Measurements from ENCODE around the gene OR4N5.
"Not testable (repeated sequence)": the region's sequence is repeated elsewhere in the genome, so short reads cannot be mapped to it uniquely, and the experiment has no call there.

Gene OR4N5, protein sequence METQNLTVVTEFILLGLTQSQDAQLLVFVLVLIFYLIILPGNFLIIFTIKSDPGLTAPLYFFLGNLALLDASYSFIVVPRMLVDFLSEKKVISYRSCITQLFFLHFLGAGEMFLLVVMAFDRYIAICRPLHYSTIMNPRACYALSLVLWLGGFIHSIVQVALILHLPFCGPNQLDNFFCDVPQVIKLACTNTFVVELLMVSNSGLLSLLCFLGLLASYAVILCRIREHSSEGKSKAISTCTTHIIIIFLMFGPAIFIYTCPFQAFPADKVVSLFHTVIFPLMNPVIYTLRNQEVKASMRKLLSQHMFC

DNA sequence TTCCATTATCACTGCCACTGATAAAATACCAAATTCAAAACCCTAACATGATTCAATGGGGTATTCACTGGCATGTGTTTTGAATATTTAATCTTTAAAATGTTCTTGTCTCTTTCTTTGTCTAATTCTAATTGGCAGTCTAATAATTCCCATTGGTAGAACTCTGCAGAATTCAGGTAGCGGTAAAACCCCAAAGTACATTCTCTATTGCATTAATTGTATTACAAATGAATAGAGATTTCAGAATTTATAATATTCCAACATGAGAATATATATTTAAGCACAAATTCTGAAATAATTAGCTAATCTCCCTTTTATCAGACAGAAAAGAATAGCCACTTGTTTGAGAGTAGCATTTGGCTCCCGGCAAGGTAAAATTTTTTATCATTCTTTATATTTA, at the start of gene OR4N5:
Gene OR4N5, plus strand, starts transcription at position 301 of the 400 bp plus-strand sequence. CDS start 4,916 bp downstream, outside the sequence.
- no peak for DNase-seq (ENCODE audit: low read depth in 3 of 3, low spot score in 1 of 3)

- DNase-seq (ENCODE audit: low read depth in 3 of 3, low spot score in 1 of 3) = no peak
These were observed 46.6 kb upstream of the OR4N5 start for GRCh38 chr14:20092050-20092449.

GRCh38 chr14:20093442-20093841, 45.2 kb upstream of the OR4N5 start:
- DNase-seq (ENCODE audit: low read depth in 3 of 3, low spot score in 1 of 3) = no peak

- DNase-seq (ENCODE audit: low read depth in 3 of 3, low spot score in 1 of 3) = not testable (repeated sequence)
These were observed 39.5 kb upstream of the OR4N5 start for GRCh38 chr14:20098926-20099770.

GRCh38 chr14:20110438-20110837, 28.2 kb upstream of the OR4N5 start, which contains the start of gene OR4K17:
OR4K17 (plus strand) TSS chr14:20110739; CDS start chr14:20117500, 6,761 bp downstream.
- no peak for DNase-seq (ENCODE audit: low read depth in 3 of 3, low spot score in 1 of 3)

DNA sequence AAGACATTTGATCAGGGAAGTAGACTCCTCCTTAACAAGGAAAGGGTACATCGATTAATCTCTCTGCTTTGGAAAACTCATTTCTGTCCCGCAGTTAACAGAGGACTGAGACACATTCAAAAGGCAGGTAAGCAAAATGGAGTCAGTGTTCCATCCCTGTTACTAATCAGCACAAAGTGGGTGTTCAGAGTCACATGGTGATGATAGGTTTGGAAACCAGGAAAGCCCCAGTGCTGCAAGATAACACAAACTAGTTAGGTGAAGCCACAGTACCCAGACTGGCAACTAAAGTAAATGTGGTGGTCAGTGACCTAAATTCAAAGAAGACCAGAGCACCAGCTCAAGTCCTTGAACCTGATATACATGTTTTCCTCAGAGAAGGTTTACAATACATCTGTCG, 26.3 kb upstream of the OR4N5 start:
- no peak for DNase-seq (ENCODE audit: low read depth in 3 of 3, low spot score in 1 of 3)

DNA sequence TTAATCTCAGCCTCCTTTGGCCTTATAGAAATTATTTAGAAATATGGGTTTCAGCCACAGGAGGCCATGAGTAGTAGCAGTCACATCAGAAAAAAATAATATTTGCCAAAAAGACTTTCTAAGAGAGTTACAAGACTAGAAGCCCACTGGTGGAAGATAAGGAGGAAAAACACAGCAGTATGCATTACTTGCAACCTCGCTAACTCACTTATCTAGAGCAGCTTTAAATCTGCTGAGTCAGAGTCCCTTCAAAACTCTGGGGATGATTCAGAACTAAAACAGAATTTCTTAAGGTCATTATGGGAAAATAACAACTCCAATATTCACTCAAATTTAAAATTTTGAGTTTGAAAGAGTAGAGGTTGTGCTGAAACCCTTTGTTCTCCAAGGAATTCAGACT, 21.9 kb upstream of the OR4N5 start:
- DNase-seq (ENCODE audit: low read depth in 3 of 3, low spot score in 1 of 3) = no peak

GRCh38 chr14:20118795-20119194, 19.8 kb upstream of the OR4N5 start:
- no peak for DNase-seq (ENCODE audit: low read depth in 3 of 3, low spot score in 1 of 3)

GRCh38 chr14:20143911-20144310, 5.3 kb downstream of the OR4N5 start:
- DNase-seq (ENCODE audit: low read depth in 3 of 3, low spot score in 1 of 3) = no peak

DNA sequence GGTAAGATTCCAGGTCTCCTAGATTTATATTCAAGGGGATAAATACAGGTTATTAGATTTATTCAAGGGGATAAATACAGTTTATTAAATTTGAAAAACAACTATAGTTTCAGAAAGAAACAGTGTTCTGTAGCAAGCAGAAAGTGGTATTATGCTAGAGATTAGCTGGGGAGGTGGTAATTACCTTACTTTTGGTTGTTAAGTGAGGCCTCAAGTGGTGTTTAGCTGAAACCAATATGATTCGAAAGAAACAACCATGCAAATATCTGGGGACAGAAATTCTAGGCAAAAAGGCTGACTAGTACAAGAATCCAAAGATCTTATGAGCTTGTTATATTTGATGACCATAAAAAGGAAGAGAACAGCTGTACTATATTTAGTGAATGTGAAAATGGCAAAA, 6.2 kb downstream of the OR4N5 start:
- DNase-seq (ENCODE audit: low read depth in 3 of 3, low spot score in 1 of 3) = no peak

DNA sequence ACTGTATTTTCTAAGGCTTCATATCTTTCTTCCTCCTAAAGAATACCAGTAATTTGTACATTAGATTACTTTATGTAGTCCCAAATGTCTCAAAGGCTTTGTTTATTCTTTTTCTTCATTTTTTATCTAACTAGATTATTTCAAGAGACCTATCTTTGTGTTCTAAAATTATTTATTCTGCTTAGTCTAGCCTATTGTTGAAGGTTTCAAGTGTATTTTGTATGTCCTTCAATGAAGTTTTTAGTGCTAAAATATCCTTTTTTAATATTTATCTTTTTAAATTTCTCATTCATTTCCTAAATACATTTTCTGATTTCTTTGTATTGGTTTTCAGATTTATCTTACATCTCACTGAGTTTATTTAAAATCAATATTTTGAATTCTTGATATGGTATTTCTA, 25.8 kb downstream of the OR4N5 start:
- no peak for DNase-seq (ENCODE audit: low read depth in 3 of 3, low spot score in 1 of 3)

- no peak for DNase-seq (ENCODE audit: low read depth in 3 of 3, low spot score in 1 of 3)
These were observed 28.5 kb downstream of the OR4N5 start for GRCh38 chr14:20167091-20167490.

DNA sequence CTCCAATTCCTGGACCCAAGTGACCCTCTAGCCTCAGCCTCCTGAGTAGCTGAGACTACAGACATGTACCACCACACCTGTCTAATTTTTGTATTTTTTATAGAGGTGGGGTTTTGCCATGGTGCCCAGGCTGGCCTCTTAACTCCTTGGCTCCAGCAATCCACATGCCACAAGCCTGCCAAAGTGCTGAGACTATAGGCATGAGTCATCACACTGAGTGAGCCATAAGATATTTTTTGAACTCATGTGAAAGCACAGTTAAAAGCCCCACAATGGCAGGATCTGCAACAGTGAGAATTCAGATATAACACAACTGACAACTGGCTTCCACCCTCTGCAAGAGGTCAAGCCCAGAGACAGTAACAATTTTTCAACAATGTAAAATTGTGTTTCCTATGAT, 31.2 kb downstream of the OR4N5 start:
- not testable (repeated sequence) for DNase-seq (ENCODE audit: low read depth in 3 of 3, low spot score in 1 of 3)

DNA sequence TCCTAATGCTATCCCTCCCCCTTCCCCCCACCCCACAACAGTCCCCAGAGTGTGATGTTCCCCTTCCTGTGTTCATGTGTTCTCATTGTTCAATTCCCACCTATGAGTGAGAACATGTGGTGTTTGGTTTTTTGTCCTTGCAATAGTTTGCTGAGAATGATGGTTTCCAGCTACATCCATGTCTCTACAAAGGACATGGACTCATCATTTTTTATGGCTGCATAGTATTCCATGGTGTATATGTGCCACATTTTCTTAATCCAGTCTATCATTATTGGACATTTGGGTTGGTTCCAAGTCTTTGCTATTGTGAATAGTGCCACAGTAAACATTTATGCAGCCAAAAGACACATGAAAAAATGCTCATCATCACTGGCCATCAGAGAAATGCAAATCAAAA, 35.6 kb downstream of the OR4N5 start:
- not testable (repeated sequence) for DNase-seq (ENCODE audit: low read depth in 3 of 3, low spot score in 1 of 3)

- DNase-seq (ENCODE audit: low read depth in 3 of 3, low spot score in 1 of 3) = no peak
These were observed 37.7 kb downstream of the OR4N5 start for GRCh38 chr14:20176330-20176729.

- no peak for DNase-seq (ENCODE audit: low read depth in 3 of 3, low spot score in 1 of 3)
These were observed 38.9 kb downstream of the OR4N5 start for GRCh38 chr14:20177433-20177974.

- DNase-seq (ENCODE audit: low read depth in 3 of 3, low spot score in 1 of 3) = no peak
These were observed 40.6 kb downstream of the OR4N5 start for GRCh38 chr14:20179218-20179617.

- no peak for DNase-seq (ENCODE audit: low read depth in 3 of 3, low spot score in 1 of 3)
These were observed 41.3 kb downstream of the OR4N5 start for GRCh38 chr14:20179880-20180279.

DNA sequence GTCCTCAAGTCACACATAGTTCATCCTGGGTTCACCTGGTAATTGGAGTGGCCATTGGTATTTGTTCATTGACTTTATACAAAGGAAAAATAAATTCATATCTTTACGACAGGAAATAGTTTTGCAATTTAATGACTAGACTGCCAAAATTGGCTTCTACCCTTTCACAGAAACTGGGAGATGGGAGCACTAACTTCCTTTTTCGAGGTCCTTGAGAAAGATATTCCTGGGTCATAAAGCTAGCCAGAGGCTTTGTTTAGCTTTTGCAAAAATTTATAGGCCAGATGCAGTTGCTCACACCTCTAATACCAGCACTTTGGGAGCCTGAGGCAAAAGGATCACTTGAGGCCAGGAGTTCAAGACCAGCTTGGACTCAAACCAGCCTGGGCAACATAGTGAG, 41.9 kb downstream of the OR4N5 start:
- DNase-seq (ENCODE audit: low read depth in 3 of 3, low spot score in 1 of 3) = no peak

DNA sequence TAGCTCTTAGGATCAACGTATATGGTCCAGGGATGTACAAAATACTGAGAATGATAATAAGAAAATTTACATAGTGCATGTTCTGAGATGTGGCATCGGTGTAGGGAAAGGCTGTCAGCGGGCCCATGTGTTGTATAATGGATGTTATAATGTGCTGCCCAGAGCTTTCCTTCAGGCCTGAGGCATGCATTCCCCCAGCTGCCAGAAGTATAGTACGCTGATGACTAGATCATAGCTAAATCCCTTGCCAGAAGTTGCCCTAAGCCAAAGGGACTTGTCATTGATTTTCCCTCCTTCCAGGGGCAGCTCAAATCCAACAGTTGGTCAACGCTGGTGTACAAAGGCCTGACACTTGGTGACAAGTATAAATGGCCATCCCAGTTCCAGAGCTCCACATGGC, 45.6 kb downstream of the OR4N5 start:
- DNase-seq (ENCODE audit: low read depth in 3 of 3, low spot score in 1 of 3) = no peak

DNA sequence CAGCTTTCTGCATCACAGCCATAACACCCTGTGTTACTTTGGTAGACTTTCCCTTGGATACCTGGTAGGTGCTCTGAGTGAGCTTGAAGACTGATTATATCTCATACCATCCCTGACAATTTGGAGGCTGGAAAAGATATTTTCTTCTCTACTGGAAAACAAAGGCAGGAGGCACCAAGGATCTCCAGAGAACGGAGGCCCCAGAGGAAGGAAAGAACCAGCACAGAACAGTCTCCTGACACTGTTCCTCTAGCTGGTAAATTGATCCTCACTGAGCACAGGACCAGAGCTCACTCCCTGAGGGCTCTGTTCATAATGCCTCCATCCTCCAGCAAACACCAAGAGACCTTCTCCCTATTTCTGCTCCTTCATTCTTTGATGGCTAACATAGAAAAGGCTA, 52.0 kb downstream of the OR4N5 start, which contains the start of gene OR11G2:
Gene OR11G2, plus strand, starts transcription at position 301 of the 400 bp plus-strand sequence. CDS start 6,542 bp downstream, outside the sequence.
- no peak for DNase-seq (ENCODE audit: low read depth in 3 of 3, low spot score in 1 of 3)

DNA sequence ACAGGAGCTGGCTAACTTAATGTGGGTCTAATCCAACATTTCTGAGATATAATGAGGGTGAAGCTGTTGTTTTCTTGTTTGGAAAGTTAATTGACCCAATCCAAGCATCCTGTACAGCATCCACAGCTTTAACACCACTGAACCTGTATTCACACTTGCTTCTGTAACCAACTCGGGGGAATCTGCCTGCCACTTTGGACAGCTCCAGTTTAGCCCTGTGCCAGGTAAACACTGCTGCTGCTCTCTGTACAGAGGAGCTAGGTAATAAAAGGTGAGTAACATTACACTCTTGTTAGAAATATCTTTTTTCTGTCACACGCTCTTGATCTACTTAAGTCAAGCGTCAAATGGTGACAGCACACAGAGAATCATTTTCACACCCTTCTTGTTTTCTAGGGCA, 52.8 kb downstream of the OR4N5 start:
- no peak for DNase-seq (ENCODE audit: low read depth in 3 of 3, low spot score in 1 of 3)
